ENCODE data around the gene AFF2. TPM values are rescaled to one million over a fixed set of nuclear protein-coding genes. Genes with fewer than 3 reads are reported as not detected.

AFF2 gene
- total and polyA plus RNA-seq, 8 donors, result 0.04 to 0.93 (median 0.41) TPM

GRCh38 chrX:148691456-148691855 lies 191.0 kb downstream of the AFF2 start:
- no peak for TF ChIP-seq CTCF (IDR thresholded peaks at IDR 0.05)
- Histone ChIP-seq H3K27ac (no peak overlapping the region), H3K27me3 (no peaks in the 10 kb centered on the region), H3K4me1 (no peaks in the 10 kb centered on the region), H3K36me3 (no peaks in the 10 kb centered on the region), H3K4me3 (no peak overlapping the region), H3K9me3 (no peaks in the 10 kb centered on the region)
- intact Hi-C loops (cut with DNase I), result no loop called here
- 53 to 56% methylated on average over 2 of the region's 2 CpGs for WGBS, 2 donors
- ATAC-seq (no peak), FAIRE-seq (no peak), DNase-seq (no peak)

GRCh38 chrX:148695255-148695654 lies 194.8 kb downstream of the AFF2 start:
- WGBS, 2 donors, result 69 to 73% methylated on average over 3 of the region's 3 CpGs
- no peak for ATAC-seq
- no peak for FAIRE-seq

GRCh38 chrX:148698221-148698620 lies 197.8 kb downstream of the AFF2 start:
- DNase-seq (no peak), FAIRE-seq (no peak)

More at GRCh38 chrX:148695255-148695654, 194.8 kb downstream of the AFF2 start:
- Histone ChIP-seq H3K27me3 (no peaks in the 10 kb centered on the region), H3K9me3 (no peaks in the 10 kb centered on the region), H3K36me3 (no peaks in the 10 kb centered on the region), H3K4me3 (no peak overlapping the region), H3K27ac (no peak overlapping the region), H3K4me1 (no peaks in the 10 kb centered on the region)
- TF ChIP-seq CTCF (IDR thresholded peaks at IDR 0.05), result no peak
- no peak for DNase-seq
- intact Hi-C loops (cut with DNase I), result no loop called here

GRCh38 chrX:148700021-148700420 lies 199.6 kb downstream of the AFF2 start:
- no peaks in the 10 kb centered on the region for H3K27me3 ChIP-seq
- H3K4me3 ChIP-seq, result no peak overlapping the region
- H3K36me3 ChIP-seq, result no peaks in the 10 kb centered on the region
- no peak overlapping the region for H3K27ac ChIP-seq
- intact Hi-C loops (cut with DNase I), result no loop called here
- ATAC-seq, result no peak
- H3K4me1 ChIP-seq, result no peaks in the 10 kb centered on the region
- TF ChIP-seq CTCF (IDR thresholded peaks at IDR 0.05), result no peak
- H3K9me3 ChIP-seq, result no peaks in the 10 kb centered on the region
- no peak for FAIRE-seq
- WGBS, 2 donors, result 26 to 32% methylated on average over 2 of the region's 2 CpGs
- no peak for DNase-seq

More at GRCh38 chrX:148698221-148698620, 197.8 kb downstream of the AFF2 start:
- Histone ChIP-seq H3K27ac (no peak overlapping the region), H3K9me3 (no peaks in the 10 kb centered on the region), H3K4me1 (no peaks in the 10 kb centered on the region), H3K27me3 (no peaks in the 10 kb centered on the region), H3K36me3 (no peaks in the 10 kb centered on the region), H3K4me3 (no peak overlapping the region)
- WGBS, 2 donors, result 97 to 98% methylated on average over 3 of the region's 3 CpGs
- TF ChIP-seq CTCF (IDR thresholded peaks at IDR 0.05), result no peak
- ATAC-seq, result no peak
- intact Hi-C loops (cut with DNase I), result no loop called here

GRCh38 chrX:148713981-148714380 lies 213.6 kb downstream of the AFF2 start:
- Histone ChIP-seq H3K27ac (no peak overlapping the region), H3K9me3 (no peaks in the 10 kb centered on the region), H3K27me3 (peaks cover 0 to 11% (median 0%) of the 10 kb centered on the region in 4 donors), H3K4me3 (no peak overlapping the region), H3K4me1 (no peaks in the 10 kb centered on the region), H3K36me3 (no peaks in the 10 kb centered on the region)
- intact Hi-C loops (cut with DNase I), result no loop called here
- no peak for TF ChIP-seq CTCF (IDR thresholded peaks at IDR 0.05)
- no peak for DNase-seq
- no peak for FAIRE-seq
- no peak for ATAC-seq
